ENCODE results near the gene AHSG. TPM values are rescaled to one million over a fixed set of nuclear protein-coding genes. Genes with fewer than 3 reads are reported as not detected.

Gene AHSG
- total and polyA plus RNA-seq, 8 donors, result 0.12 to 1.8 (median 0.24) TPM; not detected in 4

- FAIRE-seq, result no peak
- ATAC-seq, result no peak
- Histone ChIP-seq H3K27me3 (no peaks in the 10 kb centered on the region), H3K27ac (peak overlapping the region in 2 of 4 donors; percentile 15 to 62), H3K4me1 (peaks cover 4 to 17% (median 13%) of the 10 kb centered on the region in 3 donors), H3K36me3 (no peaks in the 10 kb centered on the region), H3K4me3 (no peak overlapping the region), H3K9me3 (no peaks in the 10 kb centered on the region)
- DNase-seq, result no peak
- TF ChIP-seq, protein P1, sequence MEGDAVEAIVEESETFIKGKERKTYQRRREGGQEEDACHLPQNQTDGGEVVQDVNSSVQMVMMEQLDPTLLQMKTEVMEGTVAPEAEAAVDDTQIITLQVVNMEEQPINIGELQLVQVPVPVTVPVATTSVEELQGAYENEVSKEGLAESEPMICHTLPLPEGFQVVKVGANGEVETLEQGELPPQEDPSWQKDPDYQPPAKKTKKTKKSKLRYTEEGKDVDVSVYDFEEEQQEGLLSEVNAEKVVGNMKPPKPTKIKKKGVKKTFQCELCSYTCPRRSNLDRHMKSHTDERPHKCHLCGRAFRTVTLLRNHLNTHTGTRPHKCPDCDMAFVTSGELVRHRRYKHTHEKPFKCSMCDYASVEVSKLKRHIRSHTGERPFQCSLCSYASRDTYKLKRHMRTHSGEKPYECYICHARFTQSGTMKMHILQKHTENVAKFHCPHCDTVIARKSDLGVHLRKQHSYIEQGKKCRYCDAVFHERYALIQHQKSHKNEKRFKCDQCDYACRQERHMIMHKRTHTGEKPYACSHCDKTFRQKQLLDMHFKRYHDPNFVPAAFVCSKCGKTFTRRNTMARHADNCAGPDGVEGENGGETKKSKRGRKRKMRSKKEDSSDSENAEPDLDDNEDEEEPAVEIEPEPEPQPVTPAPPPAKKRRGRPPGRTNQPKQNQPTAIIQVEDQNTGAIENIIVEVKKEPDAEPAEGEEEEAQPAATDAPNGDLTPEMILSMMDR (IDR thresholded peaks at IDR 0.05), result no peak
- 82 to 90% methylated on average over 2 of the region's 2 CpGs for WGBS, 2 donors
- intact Hi-C loops (cut with DNase I), result no loop called here
Observed at GRCh38 chr3:186599785-186600166, 13.1 kb upstream of the AHSG start.

DNA sequence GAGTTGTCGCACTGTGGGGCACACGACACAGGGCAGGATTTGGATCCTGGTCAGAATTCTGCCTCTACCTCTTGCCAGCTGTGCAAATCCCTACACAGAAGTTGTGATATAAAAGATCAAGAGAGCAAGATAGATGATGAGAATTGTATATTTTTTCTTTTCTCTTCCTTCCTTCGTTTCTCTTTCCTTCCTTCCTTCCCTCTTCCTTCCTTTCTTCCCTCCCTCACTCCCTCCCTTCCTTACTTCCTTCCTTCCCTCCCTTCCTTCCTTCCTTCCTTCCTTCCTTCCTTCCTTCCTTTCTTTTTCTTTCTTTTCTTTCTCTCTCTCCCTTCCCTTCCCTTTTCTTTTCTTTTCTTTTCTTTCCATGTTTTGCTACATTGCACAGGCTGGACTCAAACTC is 12.0 kb upstream of the AHSG start:
- Histone ChIP-seq H3K9me3 (no peaks in the 10 kb centered on the region), H3K27me3 (no peaks in the 10 kb centered on the region), H3K4me3 (no peak overlapping the region), H3K4me1 (peaks cover 2 to 24% (median 20%) of the 10 kb centered on the region in 3 donors), H3K36me3 (no peaks in the 10 kb centered on the region), H3K27ac (no peak overlapping the region)
- no peak for FAIRE-seq
- intact Hi-C loops (cut with DNase I), result no loop called here
- TF ChIP-seq, protein P1 (IDR thresholded peaks at IDR 0.05), result no peak
- DNase-seq, result no peak
- ATAC-seq, result no peak
- WGBS, 2 donors, result 24 to 53% methylated on average over 3 of the region's 3 CpGs

- WGBS, 2 donors, result 86 to 90% methylated on average over 7 of the region's 7 CpGs
- DNase-seq (no peak), ATAC-seq (no peak), FAIRE-seq (no peak)
- peaks cover 4 to 32% (median 31%) of the 10 kb centered on the region in 3 donors for H3K4me1 ChIP-seq
- TF ChIP-seq, protein P1 (IDR thresholded peaks at IDR 0.05), result no peak
- no peaks in the 10 kb centered on the region for H3K9me3 ChIP-seq
- H3K27me3 ChIP-seq, result no peaks in the 10 kb centered on the region
- no peak overlapping the region for H3K27ac ChIP-seq
- intact Hi-C loops (cut with DNase I), result no loop called here
- no peaks in the 10 kb centered on the region for H3K36me3 ChIP-seq
- H3K4me3 ChIP-seq, result no peak overlapping the region
Observed at GRCh38 chr3:186603159-186603558, 9.7 kb upstream of the AHSG start.

- H3K27ac ChIP-seq, result peak overlapping the region in 1 of 4 donors; percentile 70
- intact Hi-C loops (cut with DNase I), result no loop called here
- TF ChIP-seq, protein P1 (IDR thresholded peaks at IDR 0.05), result no peak
Observed at GRCh38 chr3:186605078-186605477, 7.8 kb upstream of the AHSG start.

More at GRCh38 chr3:186605078-186605477, 7.8 kb upstream of the AHSG start:
- no peaks in the 10 kb centered on the region for H3K9me3 ChIP-seq
- H3K4me1 ChIP-seq, result peaks cover 4 to 24% (median 22%) of the 10 kb centered on the region in 3 donors
- FAIRE-seq (no peak), DNase-seq (no peak), ATAC-seq (peak in 3 of 4 donors; percentile 20 to 60 (median 28))
- no peaks in the 10 kb centered on the region for H3K27me3 ChIP-seq
- no peaks in the 10 kb centered on the region for H3K36me3 ChIP-seq
- no peak overlapping the region for H3K4me3 ChIP-seq
